ENCODE measurements around the gene S100A9. TPM values are rescaled to one million over a fixed set of nuclear protein-coding genes. Genes with fewer than 3 reads are reported as not detected.

The S100A9 gene
- total RNA-seq, result 0.19 TPM in 1 of 2 replicates, not detected in the other

DNA sequence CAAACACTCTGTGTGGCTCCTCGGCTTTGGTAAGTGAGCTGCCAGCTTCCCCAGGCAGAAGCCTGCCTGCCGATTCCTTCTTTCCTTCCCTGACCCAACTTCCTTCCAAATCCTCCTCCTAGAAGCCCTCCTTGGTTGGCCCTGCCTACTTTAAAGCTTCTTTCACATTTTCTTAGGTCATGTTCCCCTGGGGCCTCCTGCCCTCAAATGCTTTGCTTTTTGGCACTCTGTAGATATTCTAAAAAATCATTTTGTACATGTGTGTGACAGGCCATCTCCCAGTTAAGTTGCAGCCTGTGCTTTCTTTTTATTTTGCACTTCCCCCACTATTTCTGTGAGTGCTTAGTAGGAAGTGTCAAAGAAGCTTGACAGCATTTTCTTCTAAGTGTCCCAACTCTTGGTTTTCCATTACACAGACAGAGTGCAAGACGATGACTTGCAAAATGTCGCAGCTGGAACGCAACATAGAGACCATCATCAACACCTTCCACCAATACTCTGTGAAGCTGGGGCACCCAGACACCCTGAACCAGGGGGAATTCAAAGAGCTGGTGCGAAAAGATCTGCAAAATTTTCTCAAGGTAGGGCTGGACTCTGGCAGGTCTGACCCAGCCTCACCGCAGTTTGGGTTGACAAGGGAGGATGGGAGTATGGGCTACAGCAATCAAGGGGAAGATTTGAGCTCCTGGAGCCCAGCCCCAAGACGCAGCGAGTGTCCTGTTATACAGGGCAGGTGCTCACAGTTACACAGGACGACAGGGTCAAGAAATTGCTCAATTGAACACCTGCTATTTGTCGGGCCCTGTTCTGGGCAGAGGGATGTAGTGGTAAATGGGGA lies at the start of gene S100A9:
S100A9 (plus strand) TSS at position 2 of the 838 bp plus-strand sequence; CDS start at position 432, 430 bp downstream.

DNA sequence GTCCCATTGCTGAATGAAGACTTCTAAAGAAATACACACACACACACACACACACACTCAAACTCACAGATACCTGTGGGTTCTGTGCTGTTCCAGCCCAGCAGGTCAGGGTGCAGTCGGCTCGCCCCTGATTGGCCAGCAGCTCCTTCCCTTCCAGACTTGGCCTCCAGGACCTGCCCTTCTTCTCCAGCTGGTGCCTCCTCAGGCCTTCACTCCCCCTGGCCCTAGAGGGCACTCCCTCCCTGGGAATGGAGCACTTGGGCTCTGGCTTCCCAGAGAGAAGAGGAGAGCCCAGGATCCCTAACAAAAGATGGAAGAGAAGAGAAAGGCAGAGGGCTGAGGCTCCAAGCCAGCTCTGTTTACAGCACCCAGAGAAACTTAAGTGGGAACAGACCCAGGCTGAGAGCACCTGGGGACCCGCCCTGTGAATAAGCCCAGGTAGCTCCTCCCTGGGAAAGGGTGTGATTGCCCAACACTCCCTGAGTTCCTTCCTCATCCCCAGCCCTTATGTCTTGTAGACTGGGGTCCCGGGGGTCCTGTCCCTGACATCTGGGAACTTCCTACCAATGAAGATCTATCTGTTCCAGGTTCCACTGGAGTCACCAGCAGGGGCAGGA lies 45.0 kb upstream of the S100A9 start, which contains the start of gene PGLYRP3:
PGLYRP3 (minus strand) TSS at position 383 of the 617 bp plus-strand sequence. CDS start 2,287 bp downstream, outside the sequence.

DNA sequence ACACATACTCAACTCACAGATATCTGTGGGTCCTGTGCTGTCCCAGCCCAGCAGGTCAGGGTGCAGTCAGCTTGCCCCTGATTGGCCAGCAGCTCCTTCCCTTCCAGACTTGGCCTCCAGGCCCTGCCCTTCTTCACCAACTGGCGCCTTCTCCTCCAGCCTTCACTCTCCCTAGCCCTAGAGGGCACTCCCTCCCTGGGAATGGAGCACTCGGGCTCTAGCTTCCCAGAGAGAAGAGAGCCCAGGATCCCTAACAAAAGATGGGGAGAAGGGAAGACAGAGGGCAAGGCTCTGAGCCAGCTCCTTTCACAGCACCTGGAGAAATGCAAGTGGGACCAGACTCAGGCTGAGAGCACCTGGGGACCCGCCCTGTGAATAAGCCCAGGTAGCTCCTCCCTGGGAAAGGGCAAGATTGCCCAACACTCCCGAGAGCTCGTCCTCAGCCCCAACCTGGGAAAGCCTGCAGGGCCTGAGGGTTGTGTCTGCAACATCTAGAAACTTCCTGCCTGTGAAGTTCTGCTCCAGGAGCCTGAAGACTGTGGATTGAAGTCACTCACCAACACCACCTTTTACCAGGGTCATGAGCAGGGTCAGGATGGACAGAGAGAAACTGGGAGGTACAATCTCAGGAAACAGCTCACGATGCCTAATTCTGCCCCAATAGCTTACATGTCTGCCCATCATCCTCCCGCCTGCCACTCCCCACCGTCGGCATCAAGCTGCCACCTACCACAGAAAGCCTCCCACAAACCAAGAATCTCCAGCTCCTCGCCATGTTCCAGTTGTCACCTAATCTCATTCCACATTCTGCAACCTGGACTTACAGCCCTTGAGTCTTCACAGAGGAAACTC lies 8.9 kb upstream of the S100A9 start, which contains the start of gene PGLYRP4:
PGLYRP4 (minus strand) TSS at position 331 of the 852 bp plus-strand sequence. CDS start 909 bp downstream, outside the sequence.

DNA sequence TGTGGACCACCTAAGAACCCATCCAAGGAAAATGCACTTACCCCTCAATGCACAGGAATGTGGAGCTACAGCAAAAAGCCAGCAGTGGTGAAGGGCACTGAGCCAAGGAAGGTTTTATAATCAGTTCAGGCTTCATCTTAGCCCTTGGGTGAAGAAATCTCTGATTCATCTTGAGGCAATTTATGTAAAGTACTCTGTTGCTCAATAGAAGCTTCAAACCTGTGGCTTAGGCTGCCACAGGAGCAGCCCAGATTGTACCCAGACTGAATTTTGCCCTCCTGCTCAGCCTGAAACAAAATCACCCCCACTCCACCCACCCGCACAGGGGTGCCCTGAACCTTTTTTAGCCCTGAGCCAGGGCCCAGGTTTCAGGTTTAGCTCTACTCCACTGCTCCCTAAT lies 17.9 kb downstream of the S100A9 start, which contains the start of gene S100A12:
S100A12 (minus strand) TSS at position 111 of the 400 bp plus-strand sequence. CDS start 1,029 bp downstream, outside the sequence.

DNA sequence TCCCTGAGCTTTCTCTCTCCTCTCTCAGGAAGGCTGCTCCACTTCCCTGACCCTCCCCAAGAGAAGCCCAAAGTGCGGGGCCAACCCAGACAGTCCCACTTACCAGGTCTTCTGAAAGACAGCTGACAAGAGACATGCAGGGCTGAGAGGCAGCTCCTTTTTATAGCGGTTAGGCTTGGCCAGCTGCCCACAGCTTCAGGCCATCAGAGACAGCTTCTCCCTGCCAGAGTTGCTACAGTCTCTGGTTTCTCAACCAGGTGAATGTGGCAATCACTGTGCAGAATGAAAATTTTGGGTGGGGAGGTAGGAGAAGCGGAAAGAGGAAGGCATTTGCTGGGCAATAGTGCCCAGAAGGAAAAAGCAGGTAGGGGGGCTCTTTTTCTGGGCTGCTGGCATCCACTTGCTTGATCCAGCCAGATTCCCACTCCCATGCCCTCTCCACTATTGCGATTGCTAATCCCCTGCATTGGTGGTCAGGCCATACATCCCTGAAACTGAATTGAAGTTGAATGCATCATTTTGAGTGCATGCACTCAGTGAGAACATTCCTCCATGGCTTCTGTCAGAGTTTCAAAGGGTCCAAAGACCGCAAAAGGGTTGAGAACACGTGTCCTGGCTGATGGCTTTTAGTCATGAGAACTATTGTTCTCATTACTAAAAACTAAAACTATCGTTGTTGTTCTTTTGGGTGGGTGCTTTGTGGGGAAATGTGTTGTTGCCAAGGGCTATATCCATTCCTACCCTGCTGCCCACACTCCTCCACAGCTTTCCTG lies 33.5 kb downstream of the S100A9 start, which contains the start of gene S100A8:
S100A8 (minus strand) TSS at position 136 of the 773 bp plus-strand sequence. CDS start 538 bp downstream, outside the sequence.

Other genes starting within 250 kb of the S100A9 start
- not detected in 2 replicates for gene SPRR2F, start 244.3 kb upstream of the S100A9 start, total RNA-seq
- gene SPRR2G, start 207.0 kb upstream of the S100A9 start, total RNA-seq, result not detected in 2 replicates
- gene LELP1, start 154.4 kb upstream of the S100A9 start, total RNA-seq, result not detected in 2 replicates
- not detected in 2 replicates for gene PRR9, start 140.3 kb upstream of the S100A9 start, total RNA-seq
- not detected in 2 replicates for gene LORICRIN, start 98.2 kb upstream of the S100A9 start, total RNA-seq
- gene PGLYRP3, start 44.9 kb upstream of the S100A9 start, total RNA-seq, result not detected in 2 replicates
- not detected in 2 replicates for gene PGLYRP4, start 9.0 kb upstream of the S100A9 start, total RNA-seq
- gene S100A12, start 17.8 kb downstream of the S100A9 start, total RNA-seq, result not detected in 2 replicates
- not detected in 2 replicates for gene S100A8, start 33.2 kb downstream of the S100A9 start, total RNA-seq
- not detected in 2 replicates for gene S100A7A, start 58.7 kb downstream of the S100A9 start, total RNA-seq
- gene S100A7, start 102.8 kb downstream of the S100A9 start, total RNA-seq, result not detected in 2 replicates
- 2,220 and 2,797 TPM in 2 replicates for gene S100A6, start 178.1 kb downstream of the S100A9 start, total RNA-seq
- 0.26 and 0.62 TPM in 2 replicates for gene S100A5, start 183.1 kb downstream of the S100A9 start, total RNA-seq
- 462 and 473 TPM in 2 replicates for gene S100A4, start 188.0 kb downstream of the S100A9 start, total RNA-seq
- gene S100A3, start 191.4 kb downstream of the S100A9 start, total RNA-seq, result 8.1 and 13.3 TPM in 2 replicates
- 2.4 and 4.0 TPM in 2 replicates for gene S100A2, start 208.0 kb downstream of the S100A9 start, total RNA-seq

Data from aortic smooth muscle cell (primary cell).